ENCODE results near the gene EDAR. TPM values are rescaled to one million over a fixed set of nuclear protein-coding genes. Genes with fewer than 3 reads are reported as not detected.

Gene EDAR
- total and polyA plus RNA-seq, 5 experiments from 2014 or later, result 2.8 to 11.8 (median 10.5) TPM

DNA sequence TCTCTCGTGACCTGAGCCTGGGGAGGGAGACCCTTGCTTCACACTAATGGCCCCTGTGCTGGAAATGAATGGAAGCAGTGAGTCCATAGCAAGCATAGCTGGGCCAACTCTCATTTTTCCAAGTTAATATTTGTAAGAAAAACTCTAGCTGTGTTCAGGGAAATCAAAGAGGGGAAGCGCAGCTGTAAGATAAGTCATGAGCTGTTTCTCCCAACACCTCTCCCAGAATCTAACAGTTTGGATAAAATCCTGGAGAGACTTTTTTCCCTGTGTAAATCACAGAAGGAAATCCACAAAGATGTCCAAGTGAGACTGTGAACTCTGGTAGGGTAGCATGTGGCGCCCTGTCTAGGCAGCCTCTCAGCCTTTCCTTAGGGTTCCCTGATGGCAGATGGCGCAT, 27.2 kb downstream of the EDAR start:
- DNase-seq, result no peak
- H3K4me3 Mint-ChIP-seq, result peak overlapping the region in 4 of 10 donors; percentile 5 to 41 (median 20)
- H3K27me3 Mint-ChIP-seq, result no peaks in the 10 kb centered on the region
- no peaks in the 10 kb centered on the region for H3K9me3 Mint-ChIP-seq
- H3K27ac Mint-ChIP-seq, result peak overlapping the region in 8 of 10 donors; percentile 40 to 84 (median 66)
- H3K4me1 Mint-ChIP-seq, result peaks cover 58 to 93% (median 86%) of the 10 kb centered on the region in 4 donors
- ATAC-seq, result no peak
- H3K36me3 Mint-ChIP-seq, result no peaks in the 10 kb centered on the region
- POLR2A ChIA-PET, result no interaction called here

- Mint-ChIP-seq H3K36me3 (peaks cover 0 to 2% (median 0%) of the 10 kb centered on the region in 3 donors), H3K9me3 (no peaks in the 10 kb centered on the region), H3K27me3 (no peaks in the 10 kb centered on the region), H3K27ac (peak overlapping the region; percentile 25 to 92 (median 65)), H3K4me3 (peak overlapping the region in 5 of 10 donors; percentile 23 to 83 (median 33)), H3K4me1 (peaks cover 48 to 83% (median 76%) of the 10 kb centered on the region in 4 donors)
- ATAC-seq, result no peak
- POLR2A ChIA-PET, result interaction anchor here (0.7 to 3.8 kb wide), 6 partner anchors 9 to 75 kb away, joined by 3 to 31 read pairs (median 7); no protein-coding TSS in a partner anchor
- no peak for DNase-seq
Observed at GRCh38 chr2:108960006-108960405, 29.0 kb downstream of the EDAR start.

DNA sequence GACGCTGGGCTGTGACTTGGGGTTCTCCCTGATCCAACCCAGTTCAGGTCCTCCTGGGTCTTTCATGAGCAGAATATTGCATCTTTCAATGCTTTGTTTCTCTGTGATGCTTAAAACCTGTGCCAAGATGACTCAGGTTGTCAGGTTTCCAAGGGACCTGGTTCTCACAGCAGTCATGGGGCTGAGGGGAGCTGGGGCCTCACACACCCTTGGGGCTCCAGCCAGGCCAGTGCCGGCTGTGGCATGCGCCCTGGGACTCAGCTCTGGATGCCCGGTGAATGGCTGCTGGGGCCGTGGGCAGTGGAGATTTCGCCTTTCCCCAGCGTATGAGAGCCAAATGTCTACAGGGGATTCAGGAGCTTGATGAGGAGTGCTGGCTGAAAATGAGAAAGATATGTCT, 29.6 kb downstream of the EDAR start:
- no peak for ATAC-seq

DNA sequence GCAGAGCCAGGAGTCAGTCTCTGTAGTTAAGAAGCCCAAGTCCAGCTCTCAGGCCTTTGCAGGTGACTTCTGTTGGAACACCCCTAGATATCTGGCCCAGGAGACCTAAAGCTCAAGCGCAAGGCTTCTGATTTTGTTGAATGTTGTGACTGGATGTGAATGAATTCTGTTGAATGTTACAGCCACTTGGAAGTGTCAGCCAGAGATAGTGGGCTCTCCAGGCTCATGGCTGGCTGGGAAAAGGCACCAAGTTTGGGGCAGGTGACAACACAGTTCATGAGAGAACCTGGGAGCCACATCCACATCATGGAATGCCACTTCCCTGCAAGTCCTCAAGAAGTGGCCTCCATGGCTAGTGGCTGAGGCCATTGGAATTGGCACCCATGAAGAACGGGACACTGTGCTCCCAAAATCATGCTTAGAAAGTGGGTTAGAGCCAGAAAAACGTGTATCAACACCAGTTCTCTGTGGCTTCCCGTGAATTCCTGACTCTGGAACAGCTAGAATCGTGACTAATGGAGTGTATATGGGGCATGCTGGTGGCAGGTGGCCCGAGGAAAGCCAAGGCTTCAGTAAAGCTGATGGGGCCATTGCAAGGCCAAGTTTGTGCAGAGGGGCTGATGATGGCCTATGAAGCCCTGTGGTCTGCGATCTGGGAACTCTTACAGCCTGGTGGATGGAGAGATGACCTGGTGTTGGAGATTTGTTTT, 30.2 kb downstream of the EDAR start:
- Mint-ChIP-seq H3K4me1 (peaks cover 45 to 76% (median 64%) of the 10 kb centered on the region in 4 donors), H3K9me3 (peaks cover 0 to 2% (median 0%) of the 10 kb centered on the region in 9 donors), H3K27ac (peak overlapping the region; percentile 90 to 98 (median 94)), H3K36me3 (peaks cover 2 to 6% (median 5%) of the 10 kb centered on the region in 3 donors), H3K27me3 (no peaks in the 10 kb centered on the region), H3K4me3 (peak overlapping the region in 8 of 10 donors; percentile 33 to 90 (median 84))
- POLR2A ChIA-PET, result interaction anchor here (0.6 to 3.8 kb wide), 10 partner anchors 10 to 170 kb away, joined by 3 to 31 read pairs (median 6); partner anchors contain the start of genes EDAR and SH3RF3
- DNase-seq (no peak), ATAC-seq (no peak)

More for the DNA sequence above, 29.6 kb downstream of the EDAR start:
- H3K27me3 Mint-ChIP-seq, result no peaks in the 10 kb centered on the region
- H3K9me3 Mint-ChIP-seq, result no peaks in the 10 kb centered on the region
- peak overlapping the region; percentile 90 to 98 (median 94) for H3K27ac Mint-ChIP-seq
- H3K36me3 Mint-ChIP-seq, result peaks cover under 1 to 2% (median 1%) of the 10 kb centered on the region in 3 donors
- DNase-seq, result no peak
- peaks cover 47 to 77% (median 70%) of the 10 kb centered on the region in 4 donors for H3K4me1 Mint-ChIP-seq
- H3K4me3 Mint-ChIP-seq, result peak overlapping the region in 8 of 10 donors; percentile 29 to 90 (median 82)
- POLR2A ChIA-PET, result interaction anchor here (0.6 to 3.8 kb wide), 7 partner anchors 9 to 75 kb away, joined by 3 to 31 read pairs (median 7); no protein-coding TSS in a partner anchor

GRCh38 chr2:108958002-108958401, 31.0 kb downstream of the EDAR start:
- Mint-ChIP-seq H3K27me3 (no peaks in the 10 kb centered on the region), H3K4me3 (peak overlapping the region; percentile 65 to 90 (median 84)), H3K9me3 (peaks cover 0 to 6% (median 4%) of the 10 kb centered on the region in 9 donors), H3K4me1 (peaks cover 39 to 68% (median 56%) of the 10 kb centered on the region in 4 donors), H3K36me3 (peaks cover 8 to 13% (median 12%) of the 10 kb centered on the region in 3 donors), H3K27ac (peak overlapping the region; percentile 90 to 98 (median 94))
- DNase-seq, result peak in 7 of 10 donors; percentile 10 to 62 (median 40)
- POLR2A ChIA-PET, result interaction anchor here (0.9 to 3.8 kb wide), 8 partner anchors 11 to 171 kb away, joined by 3 to 31 read pairs (median 6); partner anchors contain the start of genes EDAR and SH3RF3
- peak; percentile 87 to 88 for ATAC-seq

GRCh38 chr2:108956375-108956774, 32.6 kb downstream of the EDAR start:
- Mint-ChIP-seq H3K9me3 (peaks cover 10 to 21% (median 17%) of the 10 kb centered on the region in 9 donors), H3K4me3 (peak overlapping the region in 5 of 10 donors; percentile 37 to 67 (median 55)), H3K27ac (peak overlapping the region; percentile 44 to 96 (median 82)), H3K36me3 (peaks cover 20 to 28% (median 27%) of the 10 kb centered on the region in 3 donors), H3K4me1 (peaks cover 39 to 57% (median 49%) of the 10 kb centered on the region in 4 donors), H3K27me3 (no peaks in the 10 kb centered on the region)
- no peak for DNase-seq
- POLR2A ChIA-PET, result interaction anchor here (0.6 to 3.8 kb wide), 2 partner anchors 9 to 76 kb away, joined by 4 to 31 read pairs; no protein-coding TSS in a partner anchor
- no peak for ATAC-seq

DNA sequence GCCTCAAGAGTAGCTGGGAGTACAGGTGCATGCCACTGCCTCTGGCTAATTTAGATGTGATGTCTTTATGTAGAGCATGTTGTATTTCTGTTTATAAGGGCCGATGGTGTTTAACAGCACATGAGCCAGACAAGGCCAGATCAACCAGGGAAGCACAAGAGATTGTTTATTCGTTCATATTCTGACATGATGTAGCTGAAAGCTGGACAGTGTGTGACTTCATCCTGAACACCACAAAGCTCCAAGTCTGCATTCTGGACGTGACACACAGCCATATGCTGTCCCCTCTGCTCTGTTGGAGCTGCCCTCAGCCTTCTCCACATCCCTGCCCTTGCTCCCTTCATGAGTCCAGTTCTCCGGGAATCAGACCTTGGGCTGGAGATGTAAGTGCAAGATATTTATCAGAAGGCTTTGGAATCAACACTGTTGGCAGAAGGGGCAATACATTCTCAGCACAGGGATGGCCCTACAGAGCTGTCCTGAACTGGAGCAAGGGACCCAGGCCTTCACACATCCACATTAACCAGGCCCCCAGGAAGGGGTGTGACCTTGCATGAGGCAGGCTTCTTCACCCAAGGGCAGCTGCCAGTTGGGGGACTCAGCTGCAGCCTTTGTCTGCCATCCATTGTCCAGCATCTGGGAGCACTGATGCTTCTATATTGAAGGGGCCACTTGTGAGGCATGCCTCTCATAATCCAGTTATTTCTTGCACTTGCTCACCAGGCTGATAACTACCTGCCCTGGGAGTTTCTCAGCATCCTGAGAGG, 38.5 kb downstream of the EDAR start:
- Mint-ChIP-seq H3K9me3 (peaks cover 12 to 54% (median 35%) of the 10 kb centered on the region in 9 donors), H3K36me3 (peaks cover 27 to 50% (median 47%) of the 10 kb centered on the region in 3 donors)

DNA sequence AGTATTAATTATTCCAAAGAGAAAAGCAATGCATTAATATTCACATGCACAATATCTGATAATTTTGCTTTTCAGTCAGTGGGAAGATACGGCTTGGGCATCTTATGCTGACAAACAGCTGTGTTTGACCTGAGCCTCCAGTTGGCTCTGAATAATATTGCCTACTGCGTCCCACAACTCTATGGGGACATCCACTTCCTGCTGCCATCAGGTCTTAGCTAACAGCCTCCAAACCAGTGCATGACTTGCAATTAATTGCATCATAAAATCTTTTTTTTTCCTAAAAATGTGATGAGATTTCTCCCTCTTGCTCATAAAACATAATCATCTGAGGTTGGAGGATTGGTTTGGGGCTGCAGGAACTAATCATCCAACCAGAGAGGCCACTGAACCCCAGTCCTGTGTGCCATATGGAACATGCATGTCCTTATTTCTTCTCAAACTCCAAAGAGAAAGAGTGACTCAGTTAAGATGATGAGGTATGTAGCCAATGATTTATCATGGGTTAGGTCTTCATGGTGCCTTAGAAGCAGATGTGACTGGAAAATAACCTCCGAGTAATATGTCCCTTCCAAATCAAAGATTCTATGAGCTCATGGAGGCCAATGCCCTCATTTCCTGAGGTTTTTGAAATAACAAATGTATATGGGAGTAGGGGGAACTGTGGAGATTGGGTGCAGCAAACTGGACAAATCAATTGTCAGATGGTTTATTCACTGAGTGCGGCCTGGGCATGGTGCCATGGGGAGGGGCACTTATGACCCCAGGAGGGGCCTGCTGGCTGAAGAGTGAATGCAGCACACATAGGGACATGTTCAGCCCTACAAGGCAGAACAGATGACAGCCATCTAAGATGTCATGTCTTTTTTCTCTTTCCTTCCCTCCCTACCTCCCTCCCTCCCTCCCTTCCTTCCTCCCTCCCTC, 39.4 kb downstream of the EDAR start:
- peaks cover 12 to 56% (median 35%) of the 10 kb centered on the region in 9 donors for H3K9me3 Mint-ChIP-seq
- POLR2A ChIA-PET, result no interaction called here

More for the DNA sequence above, 38.5 kb downstream of the EDAR start:
- peak overlapping the region in 5 of 10 donors; percentile 32 to 66 (median 48) for H3K27ac Mint-ChIP-seq
- H3K27me3 Mint-ChIP-seq, result no peaks in the 10 kb centered on the region
- H3K4me1 Mint-ChIP-seq, result peaks cover 0 to 23% (median 19%) of the 10 kb centered on the region in 4 donors
- ATAC-seq (no peak), DNase-seq (no peak)
- H3K4me3 Mint-ChIP-seq, result no peak overlapping the region
- POLR2A ChIA-PET, result interaction anchor here (0.8 kb wide), 1 partner anchor 83 kb away, joined by 3 read pairs; no protein-coding TSS in a partner anchor

DNA sequence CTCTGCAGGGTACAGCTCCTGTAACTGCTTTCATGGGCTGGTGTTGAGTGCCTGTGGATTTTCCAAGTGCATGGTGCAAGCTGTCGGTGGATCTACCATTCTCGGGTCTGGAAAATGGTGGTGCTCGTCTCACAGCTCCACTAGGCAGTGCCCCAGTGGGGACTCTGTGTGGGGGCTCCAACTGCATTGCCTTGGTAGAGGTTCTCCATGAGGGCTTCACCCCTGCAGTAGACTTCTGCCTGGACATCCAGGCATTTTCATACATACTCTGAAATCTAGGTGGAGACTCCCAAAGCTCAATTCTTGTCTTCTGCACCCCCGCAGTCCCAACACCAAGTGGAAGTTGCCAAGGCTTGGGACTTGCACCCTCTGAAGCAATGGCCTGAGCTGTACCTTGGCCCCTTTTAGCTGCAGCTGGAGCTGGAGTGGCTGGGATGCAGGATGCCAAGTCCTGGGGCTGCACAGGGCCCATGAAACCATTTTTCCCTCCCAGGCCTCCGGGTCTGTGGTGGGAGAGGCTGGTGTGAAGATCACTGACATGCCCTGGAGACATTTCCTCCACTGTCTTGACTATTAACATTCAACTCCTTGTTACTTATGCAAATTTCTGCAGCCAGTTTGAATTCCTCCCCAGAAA, 41.6 kb downstream of the EDAR start:
- Mint-ChIP-seq H3K4me1 (peaks cover 0 to 26% (median 18%) of the 10 kb centered on the region in 4 donors), H3K4me3 (no peak overlapping the region), H3K9me3 (peaks cover 8 to 44% (median 26%) of the 10 kb centered on the region in 9 donors), H3K27ac (no peak overlapping the region), H3K27me3 (no peaks in the 10 kb centered on the region), H3K36me3 (peaks cover 17 to 33% (median 29%) of the 10 kb centered on the region in 3 donors)
- POLR2A ChIA-PET, result no interaction called here
- ATAC-seq (no peak), DNase-seq (no peak)

More for the DNA sequence above, 39.4 kb downstream of the EDAR start:
- Mint-ChIP-seq H3K4me3 (no peak overlapping the region), H3K36me3 (peaks cover 27 to 50% (median 47%) of the 10 kb centered on the region in 3 donors), H3K27me3 (no peaks in the 10 kb centered on the region), H3K4me1 (peaks cover 0 to 28% (median 20%) of the 10 kb centered on the region in 4 donors), H3K27ac (peak overlapping the region in 2 of 10 donors; percentile 34 to 66)
- ATAC-seq (no peak), DNase-seq (no peak)

GRCh38 chr2:108946442-108946841, 42.6 kb downstream of the EDAR start:
- H3K27ac Mint-ChIP-seq, result peak overlapping the region in 2 of 10 donors; percentile 22 to 69

GRCh38 chr2:108945969-108946368, 43.1 kb downstream of the EDAR start:
- Mint-ChIP-seq H3K27me3 (no peaks in the 10 kb centered on the region), H3K27ac (peak overlapping the region in 2 of 10 donors; percentile 22 to 87), H3K36me3 (peaks cover 10 to 24% (median 20%) of the 10 kb centered on the region in 3 donors), H3K9me3 (peaks cover 0 to 35% (median 18%) of the 10 kb centered on the region in 9 donors), H3K4me3 (no peak overlapping the region), H3K4me1 (peaks cover 0 to 26% (median 11%) of the 10 kb centered on the region in 4 donors)
- ATAC-seq (no peak), DNase-seq (no peak)
- POLR2A ChIA-PET, result no interaction called here

More at GRCh38 chr2:108946442-108946841, 42.6 kb downstream of the EDAR start:
- H3K9me3 Mint-ChIP-seq, result peaks cover 1 to 36% (median 18%) of the 10 kb centered on the region in 9 donors
- DNase-seq (no peak), ATAC-seq (no peak)
- peaks cover 10 to 24% (median 20%) of the 10 kb centered on the region in 3 donors for H3K36me3 Mint-ChIP-seq
- H3K4me3 Mint-ChIP-seq, result no peak overlapping the region
- POLR2A ChIA-PET, result no interaction called here
- H3K27me3 Mint-ChIP-seq, result no peaks in the 10 kb centered on the region
- H3K4me1 Mint-ChIP-seq, result peaks cover 0 to 26% (median 12%) of the 10 kb centered on the region in 4 donors
